Naive B cell (primary cell): Measurements from ENCODE around the gene DDX10. TPM values are rescaled to one million over a fixed set of nuclear protein-coding genes. Genes with fewer than 3 reads are reported as not detected.
A peak's percentile ranks its signal among the peaks of the same experiment; 100 is the strongest.

Experiments
- ATAC-seq, 2 donors: fragments of 150-1000 bp; cut with Tn5 transposase; 2 replicates each; pipeline ENCODE4 v1.10.0; 2021; ENCODE audit warnings: low read depth in 2 of 2, mild to moderate bottlenecking in 2 of 2, moderate library complexity in 2 of 2
- DNase-seq: peaks from one replicate; pipeline ENCODE4 v3.0.0; 2022
- H3K27ac Mint-ChIP-seq, 6 donors: one replicate each; pipeline ENCODE4 v1.8.0; 2020 to 2022; ENCODE audit warnings: mild to moderate bottlenecking in 6 of 6, mixed read lengths in 6 of 6, moderate library complexity in 5 of 6, inconsistent platforms in 2 of 6
- H3K27me3 Mint-ChIP-seq, 3 donors: one replicate each; pipeline ENCODE4 v1.8.0; 2021 to 2022; ENCODE audit warnings: mixed read lengths in 3 of 3, mild to moderate bottlenecking in 1 of 3
- H3K36me3 Mint-ChIP-seq, 2 donors: one replicate each; pipeline ENCODE4 v1.8.0; 2020 to 2022; ENCODE audit warnings: mixed read lengths in 2 of 2, inconsistent platforms in 1 of 2, mild to moderate bottlenecking in 1 of 2
- H3K4me1 Mint-ChIP-seq, 3 donors: one replicate each; pipeline ENCODE4 v1.8.0; 2020 to 2022; ENCODE audit warnings: mixed read lengths in 3 of 3, inconsistent platforms in 1 of 3, mild to moderate bottlenecking in 1 of 3, moderate library complexity in 1 of 3
- H3K4me3 Mint-ChIP-seq, 8 donors: one replicate each; pipeline ENCODE4 v1.8.0; 2020 to 2022; ENCODE audit warnings: mild to moderate bottlenecking in 8 of 8, mixed read lengths in 8 of 8, moderate library complexity in 8 of 8, inconsistent platforms in 2 of 8
- H3K9me3 Mint-ChIP-seq, 7 donors: one replicate each; pipeline ENCODE4 v1.8.0; 2020 to 2022; ENCODE audit warnings: mixed read lengths in 7 of 7, mild to moderate bottlenecking in 5 of 7, inconsistent platforms in 2 of 7, moderate library complexity in 1 of 7
- polyA plus RNA-seq, 6 donors: library from polyadenylated mRNA; unstranded; fragments of 300-500 nt; fragmentation: Illumina TruSeq; gene quantifications; one replicate each; pipeline ENCODE4 v1.2.3, GENCODE V29; 2021; ENCODE audit warnings: low read depth in 6 of 6

The DDX10 gene
- polyA plus RNA-seq, 6 donors from 2014 or later = 14.0 to 24.2 (median 18.9) TPM

DNA sequence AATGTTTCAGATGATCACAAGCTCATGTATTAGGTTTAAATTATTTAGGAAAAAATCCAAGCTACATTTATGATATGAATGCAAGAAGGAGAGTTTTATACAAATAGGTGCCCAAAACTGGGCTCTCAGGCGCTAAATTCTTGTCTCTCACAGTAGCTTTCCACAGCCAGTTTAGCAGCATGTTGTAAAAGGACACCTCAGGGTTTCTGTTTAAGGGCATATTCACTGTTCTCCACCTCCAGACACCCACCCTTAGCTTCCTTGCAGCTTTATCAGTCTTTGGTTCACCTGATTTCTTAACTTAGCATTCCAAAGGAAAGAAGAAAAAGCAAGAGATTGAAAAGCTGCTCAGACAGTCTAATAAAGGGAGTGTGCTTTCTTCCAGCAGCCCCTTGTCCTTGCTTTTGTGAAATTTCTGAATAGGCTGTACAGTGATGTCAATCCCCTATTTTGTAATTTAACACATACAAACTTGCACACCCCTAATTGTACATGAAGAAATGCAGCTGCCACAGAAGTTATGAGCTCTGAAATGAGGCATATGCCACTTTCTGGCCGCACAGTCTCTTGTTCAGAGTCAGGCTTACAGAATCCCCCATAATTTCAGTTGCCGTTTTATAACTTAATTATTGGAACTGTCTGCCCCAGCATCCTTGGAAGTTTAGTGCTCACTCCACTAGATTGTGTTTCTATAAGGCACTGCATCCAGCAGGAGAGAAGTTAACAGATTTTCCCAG lies 262.1 kb downstream of the DDX10 start:
- Mint-ChIP-seq H3K9me3 (no peaks in the 10 kb centered on the region), H3K27me3 (no peaks in the 10 kb centered on the region), H3K4me1 (peaks cover 0 to 8% (median 5%) of the 10 kb centered on the region in 3 donors), H3K4me3 (no peak overlapping the region), H3K27ac (peak overlapping the region in 1 of 6 donors; percentile 9), H3K36me3 (peaks cover 8 to 18% of the 10 kb centered on the region in 2 donors)
- DNase-seq (no peak), ATAC-seq (no peak)

- peaks cover 8 to 24% of the 10 kb centered on the region in 2 donors for H3K36me3 Mint-ChIP-seq
- H3K4me1 Mint-ChIP-seq = peaks cover 0 to 8% (median 5%) of the 10 kb centered on the region in 3 donors
- peak overlapping the region in 1 of 6 donors; percentile 43 for H3K27ac Mint-ChIP-seq
- no peaks in the 10 kb centered on the region for H3K9me3 Mint-ChIP-seq
- no peaks in the 10 kb centered on the region for H3K27me3 Mint-ChIP-seq
- H3K4me3 Mint-ChIP-seq = no peak overlapping the region
- ATAC-seq (no peak), DNase-seq (no peak)
These were observed 263.1 kb downstream of the DDX10 start for GRCh38 chr11:108927791-108928545.

DNA sequence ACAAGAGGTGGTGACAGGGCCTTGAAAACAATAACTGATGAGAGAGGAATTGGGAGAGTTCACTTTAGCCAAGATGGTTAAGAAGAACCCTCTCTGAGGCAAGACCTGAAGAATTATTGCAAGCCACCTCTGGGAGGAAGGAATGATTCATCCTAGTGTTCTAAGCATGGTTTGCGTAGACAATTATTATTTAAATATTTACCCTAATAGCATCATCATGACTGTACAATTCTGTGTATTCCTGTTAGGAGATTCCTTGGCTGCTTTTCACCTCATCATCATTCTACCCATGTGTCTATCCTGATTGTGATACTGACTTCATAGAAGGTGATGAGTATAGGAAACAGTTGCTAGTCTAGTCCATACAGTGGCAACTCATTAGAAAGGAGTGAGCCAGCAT lies 264.4 kb downstream of the DDX10 start:
- DNase-seq (no peak), ATAC-seq (no peak)
- Mint-ChIP-seq H3K4me3 (no peak overlapping the region), H3K27me3 (no peaks in the 10 kb centered on the region), H3K9me3 (no peaks in the 10 kb centered on the region), H3K4me1 (peaks cover 0 to 4% (median 0%) of the 10 kb centered on the region in 3 donors), H3K36me3 (peaks cover 8 to 16% of the 10 kb centered on the region in 2 donors), H3K27ac (no peak overlapping the region)

- DNase-seq = no peak
- Mint-ChIP-seq H3K27ac (no peak overlapping the region), H3K27me3 (no peaks in the 10 kb centered on the region), H3K36me3 (peaks cover 8 to 22% of the 10 kb centered on the region in 2 donors), H3K4me3 (no peak overlapping the region), H3K9me3 (no peaks in the 10 kb centered on the region), H3K4me1 (peaks cover 0 to 4% (median 0%) of the 10 kb centered on the region in 3 donors)
- ATAC-seq = no peak
These were observed 266.3 kb downstream of the DDX10 start for GRCh38 chr11:108931168-108931567.

DNA sequence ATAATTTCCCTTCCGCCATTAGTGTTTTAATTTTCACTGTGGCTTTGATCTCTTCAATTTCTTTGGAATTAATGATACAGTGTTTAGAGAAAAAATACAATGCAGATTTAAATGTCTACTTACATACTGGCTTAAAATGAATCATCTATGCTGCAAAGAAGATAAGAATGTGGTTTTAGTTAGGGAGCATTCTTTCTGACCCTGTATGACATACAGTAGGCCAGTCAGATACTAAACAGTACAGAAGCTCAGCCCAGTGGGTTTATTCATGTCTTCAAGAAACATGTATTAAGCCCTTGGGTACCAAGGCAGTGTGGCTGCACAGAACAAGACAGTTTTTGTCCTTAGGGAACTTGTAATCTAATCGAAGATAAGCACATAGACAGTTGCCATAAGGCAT lies 268.8 kb downstream of the DDX10 start:
- Mint-ChIP-seq H3K36me3 (peaks cover 8 to 22% of the 10 kb centered on the region in 2 donors), H3K4me3 (no peak overlapping the region), H3K27me3 (no peaks in the 10 kb centered on the region), H3K4me1 (peaks cover 0 to 4% (median 0%) of the 10 kb centered on the region in 3 donors), H3K27ac (no peak overlapping the region), H3K9me3 (no peaks in the 10 kb centered on the region)
- no peak for ATAC-seq
- no peak for DNase-seq

DNA sequence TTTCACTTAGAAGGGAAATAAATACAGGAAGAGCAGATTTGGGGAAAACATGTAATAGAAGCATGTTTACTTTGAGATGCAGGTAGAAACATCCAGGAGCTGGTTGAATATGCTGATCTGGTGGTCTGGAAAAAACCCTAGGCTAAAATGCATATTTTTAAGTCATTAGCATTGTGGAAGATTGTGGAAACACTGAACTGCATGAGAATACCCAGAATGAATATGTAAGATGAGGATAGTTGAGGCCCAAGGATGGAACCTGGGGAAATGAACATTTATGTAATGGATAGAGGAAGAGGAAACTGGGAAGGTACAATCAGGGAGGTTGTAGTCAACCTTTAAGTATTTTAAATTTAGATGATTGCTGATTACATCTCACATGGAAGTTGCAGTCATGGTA lies 269.4 kb downstream of the DDX10 start:
- ATAC-seq = no peak
- no peak for DNase-seq
- H3K27me3 Mint-ChIP-seq = no peaks in the 10 kb centered on the region
- H3K27ac Mint-ChIP-seq = no peak overlapping the region
- no peaks in the 10 kb centered on the region for H3K9me3 Mint-ChIP-seq
- H3K4me3 Mint-ChIP-seq = no peak overlapping the region
- no peaks in the 10 kb centered on the region for H3K4me1 Mint-ChIP-seq
- peaks cover 1 to 18% of the 10 kb centered on the region in 2 donors for H3K36me3 Mint-ChIP-seq

GRCh38 chr11:108934696-108935095 lies 269.8 kb downstream of the DDX10 start:
- no peaks in the 10 kb centered on the region for H3K27me3 Mint-ChIP-seq
- ATAC-seq = no peak
- no peak overlapping the region for H3K27ac Mint-ChIP-seq
- no peak for DNase-seq
- H3K36me3 Mint-ChIP-seq = peaks cover under 1 to 20% of the 10 kb centered on the region in 2 donors
- H3K4me1 Mint-ChIP-seq = no peaks in the 10 kb centered on the region
- no peaks in the 10 kb centered on the region for H3K9me3 Mint-ChIP-seq
- H3K4me3 Mint-ChIP-seq = no peak overlapping the region

- H3K9me3 Mint-ChIP-seq = no peaks in the 10 kb centered on the region
- no peaks in the 10 kb centered on the region for H3K4me1 Mint-ChIP-seq
- no peaks in the 10 kb centered on the region for H3K27me3 Mint-ChIP-seq
- ATAC-seq (no peak), DNase-seq (no peak)
- no peak overlapping the region for H3K4me3 Mint-ChIP-seq
- no peak overlapping the region for H3K27ac Mint-ChIP-seq
- H3K36me3 Mint-ChIP-seq = peaks cover 25 to 38% of the 10 kb centered on the region in 2 donors
These were observed 272.9 kb downstream of the DDX10 start for GRCh38 chr11:108937746-108938145.

DNA sequence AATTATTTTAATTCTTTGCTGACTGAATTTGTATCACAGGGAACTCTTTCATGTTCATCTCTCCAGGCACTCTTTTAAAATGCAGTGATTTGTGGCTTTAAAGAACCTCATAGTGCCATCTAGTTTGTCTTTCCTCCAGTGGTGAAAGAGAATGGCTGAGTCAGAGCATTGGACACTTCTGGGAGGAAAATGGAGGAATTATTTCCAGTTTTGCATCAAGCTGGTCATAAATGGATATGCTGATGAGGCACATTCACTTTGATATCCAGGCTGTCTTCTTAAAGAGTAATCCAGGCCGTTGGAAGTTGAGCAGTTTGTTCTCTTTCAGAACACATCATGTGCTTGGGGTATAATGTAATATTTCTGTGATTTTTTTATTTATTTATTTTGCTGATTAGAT lies 273.7 kb downstream of the DDX10 start:
- Mint-ChIP-seq H3K36me3 (peaks cover 25 to 34% of the 10 kb centered on the region in 2 donors), H3K4me1 (no peaks in the 10 kb centered on the region), H3K27me3 (no peaks in the 10 kb centered on the region), H3K27ac (no peak overlapping the region), H3K4me3 (no peak overlapping the region), H3K9me3 (no peaks in the 10 kb centered on the region)
- ATAC-seq (no peak), DNase-seq (no peak)

DNA sequence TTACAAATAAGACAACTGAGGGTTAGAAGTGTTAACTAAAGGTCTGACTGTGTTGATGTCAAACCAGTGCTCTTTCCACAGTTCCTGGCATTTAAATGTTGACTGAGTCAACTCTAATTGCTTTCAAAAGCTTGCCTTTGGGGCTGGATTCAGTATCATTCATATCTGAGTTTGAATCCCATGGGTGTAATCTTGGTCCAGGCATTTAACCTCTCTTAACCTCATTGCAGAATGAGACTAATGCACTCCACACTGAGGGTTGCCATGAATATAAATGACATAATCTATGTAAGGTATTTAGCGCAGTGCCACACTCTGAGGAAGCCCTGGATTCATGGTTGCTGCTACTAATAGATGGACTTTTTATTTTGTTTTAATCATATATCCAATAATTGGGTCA lies 274.3 kb downstream of the DDX10 start:
- Mint-ChIP-seq H3K9me3 (no peaks in the 10 kb centered on the region), H3K27ac (no peak overlapping the region), H3K27me3 (no peaks in the 10 kb centered on the region), H3K36me3 (peaks cover 25 to 34% of the 10 kb centered on the region in 2 donors), H3K4me1 (no peaks in the 10 kb centered on the region), H3K4me3 (no peak overlapping the region)
- DNase-seq (no peak), ATAC-seq (no peak)

- ATAC-seq = no peak
- H3K27me3 Mint-ChIP-seq = no peaks in the 10 kb centered on the region
- DNase-seq = no peak
- H3K27ac Mint-ChIP-seq = no peak overlapping the region
- H3K4me1 Mint-ChIP-seq = no peaks in the 10 kb centered on the region
- H3K36me3 Mint-ChIP-seq = peaks cover 50 to 51% of the 10 kb centered on the region in 2 donors
- H3K4me3 Mint-ChIP-seq = no peak overlapping the region
- peaks cover 0 to 6% (median 0%) of the 10 kb centered on the region in 7 donors for H3K9me3 Mint-ChIP-seq
These were observed 279.0 kb downstream of the DDX10 start for GRCh38 chr11:108943853-108944252.

DNA sequence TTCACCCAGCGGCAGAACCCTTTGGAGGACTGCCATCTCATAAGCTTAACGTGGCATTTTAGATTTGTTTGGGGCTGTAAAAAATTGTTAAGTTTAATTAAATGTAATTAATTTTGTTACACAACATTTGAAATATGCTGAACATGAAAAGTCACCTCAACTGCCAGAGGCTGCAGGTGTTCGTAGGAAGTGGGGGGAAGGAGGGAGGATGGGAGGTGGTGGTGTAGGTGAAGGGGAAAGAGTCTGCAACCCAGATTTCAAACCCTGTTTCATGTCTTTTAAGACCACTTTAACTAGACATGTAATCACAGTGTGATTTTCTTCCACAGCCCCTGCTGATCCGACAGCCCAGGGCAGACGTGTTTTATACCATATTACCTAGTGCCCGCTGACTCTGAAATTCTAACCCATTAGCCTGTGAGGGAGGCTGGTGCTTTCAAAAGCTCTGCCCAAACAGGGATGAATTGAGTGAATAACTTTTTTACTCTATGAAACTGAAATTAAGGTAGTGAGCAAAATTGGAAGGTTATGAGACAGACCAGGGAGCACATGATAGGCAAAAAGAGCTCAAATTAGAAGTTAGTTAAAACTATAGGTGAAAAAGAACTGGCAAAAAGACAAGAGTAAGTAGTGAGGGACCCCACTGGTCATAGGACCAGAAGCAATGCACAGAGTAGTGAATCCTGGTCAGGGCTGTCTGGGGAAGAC lies 279.8 kb downstream of the DDX10 start:
- no peaks in the 10 kb centered on the region for H3K4me1 Mint-ChIP-seq
- no peaks in the 10 kb centered on the region for H3K27me3 Mint-ChIP-seq
- H3K4me3 Mint-ChIP-seq = no peak overlapping the region
- H3K9me3 Mint-ChIP-seq = peaks cover 0 to 7% (median 2%) of the 10 kb centered on the region in 7 donors
- no peak for DNase-seq
- no peak for ATAC-seq
- no peak overlapping the region for H3K27ac Mint-ChIP-seq
- H3K36me3 Mint-ChIP-seq = peaks cover 50 to 57% of the 10 kb centered on the region in 2 donors

DNA sequence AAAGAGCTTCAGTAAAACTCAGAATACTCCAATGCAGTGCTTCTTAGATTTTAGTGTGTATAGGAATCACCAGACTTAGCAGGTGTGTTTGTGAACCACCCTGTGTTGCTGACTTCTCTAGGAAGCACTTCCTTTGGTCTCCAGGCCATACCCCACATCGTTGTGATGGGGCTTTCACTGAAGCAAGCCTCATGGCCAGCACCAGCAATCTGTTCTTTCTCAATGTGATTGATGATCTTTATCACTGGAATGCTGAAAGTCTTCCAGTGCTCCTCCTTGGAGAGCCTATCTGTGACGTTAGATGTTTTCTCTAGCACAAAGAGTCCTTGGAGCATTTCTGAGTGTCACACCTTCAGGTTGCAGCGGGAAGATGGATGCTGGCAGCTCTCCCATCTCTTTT lies 280.5 kb downstream of the DDX10 start:
- Mint-ChIP-seq H3K4me3 (no peak overlapping the region), H3K27ac (no peak overlapping the region), H3K4me1 (no peaks in the 10 kb centered on the region), H3K9me3 (peaks cover 0 to 7% (median 3%) of the 10 kb centered on the region in 7 donors), H3K27me3 (no peaks in the 10 kb centered on the region), H3K36me3 (peaks cover 43 to 55% of the 10 kb centered on the region in 2 donors)
- DNase-seq (no peak), ATAC-seq (no peak)
